Esophagus squamous epithelium (tissue), 5 donors: Measurements from ENCODE around the gene ASS1. TPM values are rescaled to one million over a fixed set of nuclear protein-coding genes. Genes with fewer than 3 reads are reported as not detected.

Experiments used
- DNase-seq: peaks from one replicate; lab custom pipeline; 2025; lab: John Stamatoyannopoulos, UW
- H3K27ac ChIP-seq, 4 donors: fragments of 200-600 bp; sonication (generic); one replicate each; pipeline ENCODE4 v1.5.1; 2016 to 2019; ENCODE audit warnings: mild to moderate bottlenecking in 1 of 4
- H3K27me3 ChIP-seq, 4 donors: fragments of 200-600 bp; sonication (generic); 1 replicate in 3 of 4; 2 replicates in 1 of 4; pipeline versions ENCODE4 v1.5.1 to v1.6.0; 2017 to 2021; ENCODE audit warnings: antibody characterized with exemption in 1 of 4
- H3K36me3 ChIP-seq, 3 donors: fragments of 200-600 bp; sonication (generic); one replicate each; pipeline ENCODE4 v1.5.1; 2016 to 2019
- H3K4me1 ChIP-seq, 3 donors: fragments of 200-600 bp; sonication (generic); one replicate each; pipeline ENCODE4 v1.5.1; 2017 to 2019
- H3K4me3 ChIP-seq, 4 donors: fragments of 200-600 bp; sonication (generic); 1 replicate in 3 of 4; 2 replicates in 1 of 4; pipeline ENCODE4 v1.5.1; 2016 to 2019; ENCODE audit warnings: mild to moderate bottlenecking in 2 of 4, moderate library complexity in 1 of 4
- H3K9me3 ChIP-seq, 3 donors: fragments of 200-600 bp; sonication (generic); one replicate each; pipeline ENCODE4 v1.5.1; 2016 to 2019
- CTCF ChIP-seq, 6 experiments: fragments of 450-650 bp in 4 of 6; fragments of 200-600 bp in 2 of 6; sonication (generic) in 2 of 6; IDR thresholded peaks; one replicate each; pipeline ENCODE4 v1.5.1; 2016 to 2019; ENCODE audit warnings: antibody characterized with exemption in 6 of 6, mild to moderate bottlenecking in 4 of 6, moderate library complexity in 4 of 6
- POLR2A ChIP-seq, 4 donors: fragments of 450-650 bp; IDR thresholded peaks; one replicate each; pipeline ENCODE4 v1.6.1; 2017; ENCODE audit warnings: antibody characterized with exemption in 4 of 4, mild to moderate bottlenecking in 4 of 4, moderate library complexity in 3 of 4
- WGBS, 2 donors: methylation state at CpG; one replicate each; pipeline ENCODE4 v1.1.5; 2018; 5-methylcytosine and 5-hydroxymethylcytosine counted together
- intact Hi-C: fragments of 100-400 bp; cut with DNase I; formaldehyde crosslinking; loops from one replicate; pipeline ENCODE4 v1.15.0; 2022
- total RNA-seq, 4 donors: library from RNA; depleted of rRNA; stranded (reverse); fragments of >200 nt; gene quantifications; one replicate each; pipeline ENCODE4 v1.1.0, GENCODE V29; 2016
- donor health status: DM: yes; HTN: yes; CAD: no.

ASS1 gene
- total RNA-seq, 4 donors from 2014 or later, result 33.5 to 203 (median 85.2) TPM

- Histone ChIP-seq H3K4me3 (no peak overlapping the region), H3K27me3 (peaks cover 0 to 85% (median 5%) of the 10 kb centered on the region in 4 donors), H3K9me3 (no peaks in the 10 kb centered on the region), H3K27ac (peak overlapping the region; percentile 67 to 86 (median 74)), H3K4me1 (peaks cover 5 to 59% (median 15%) of the 10 kb centered on the region in 3 donors), H3K36me3 (no peaks in the 10 kb centered on the region)
- intact Hi-C loops, result no loop called here
- DNase-seq, result no peak
- TF ChIP-seq POLR2A (IDR thresholded peaks at IDR 0.05) (peak in 1 of 4 donors; percentile 25), CTCF (IDR thresholded peaks at IDR 0.05) (no peak)
- 29 to 37% methylated on average over 7 to 11 of the region's 11 CpGs for WGBS, 2 donors
Measured at GRCh38 chr9:130539420-130540223, 94.9 kb downstream of the ASS1 start.

- WGBS, 2 donors, result 53 to 55% methylated on average over 2 of the region's 2 CpGs
Measured at GRCh38 chr9:130541533-130541932, 96.8 kb downstream of the ASS1 start.

GRCh38 chr9:130542038-130542437 lies 97.3 kb downstream of the ASS1 start:
- Histone ChIP-seq H3K36me3 (no peaks in the 10 kb centered on the region), H3K4me3 (no peak overlapping the region), H3K27me3 (peaks cover 0 to 61% (median 1%) of the 10 kb centered on the region in 4 donors), H3K27ac (no peak overlapping the region), H3K4me1 (peaks cover 5 to 46% (median 10%) of the 10 kb centered on the region in 3 donors), H3K9me3 (no peaks in the 10 kb centered on the region)
- WGBS, 2 donors, result 55 to 79% methylated on average over 4 to 5 of the region's 5 CpGs
- TF ChIP-seq CTCF (IDR thresholded peaks at IDR 0.05) (no peak), POLR2A (IDR thresholded peaks at IDR 0.05) (no peak)
- intact Hi-C loops, result no loop called here
- no peak for DNase-seq

More at GRCh38 chr9:130541533-130541932, 96.8 kb downstream of the ASS1 start:
- H3K27me3 ChIP-seq, result peaks cover 0 to 66% (median 2%) of the 10 kb centered on the region in 4 donors
- no peaks in the 10 kb centered on the region for H3K36me3 ChIP-seq
- intact Hi-C loops, result no loop called here
- TF ChIP-seq CTCF (IDR thresholded peaks at IDR 0.05), result no peak
- TF ChIP-seq POLR2A (IDR thresholded peaks at IDR 0.05), result no peak
- DNase-seq, result no peak
- no peaks in the 10 kb centered on the region for H3K9me3 ChIP-seq
- H3K27ac ChIP-seq, result no peak overlapping the region
- peaks cover 5 to 46% (median 10%) of the 10 kb centered on the region in 3 donors for H3K4me1 ChIP-seq
- no peak overlapping the region for H3K4me3 ChIP-seq

- H3K36me3 ChIP-seq, result no peaks in the 10 kb centered on the region
- peaks cover 5 to 43% (median 10%) of the 10 kb centered on the region in 3 donors for H3K4me1 ChIP-seq
- intact Hi-C loops, result no loop called here
- peaks cover 0 to 55% (median 0%) of the 10 kb centered on the region in 4 donors for H3K27me3 ChIP-seq
- no peak for DNase-seq
- no peak overlapping the region for H3K4me3 ChIP-seq
- no peak overlapping the region for H3K27ac ChIP-seq
- WGBS, 2 donors, result 33 to 36% methylated on average over 5 to 7 of the region's 7 CpGs
- TF ChIP-seq POLR2A (IDR thresholded peaks at IDR 0.05) (no peak), CTCF (IDR thresholded peaks at IDR 0.05) (no peak)
- no peaks in the 10 kb centered on the region for H3K9me3 ChIP-seq
Measured at GRCh38 chr9:130542457-130543228, 97.9 kb downstream of the ASS1 start.
